Sigmoid colon (tissue), 7 donors: Measurements from ENCODE around the gene DCHS1. TPM values are rescaled to one million over a fixed set of nuclear protein-coding genes. Genes with fewer than 3 reads are reported as not detected.
A peak's percentile ranks its signal among the peaks of the same experiment; 100 is the strongest.

Experiments
- DNase-seq: peaks from one replicate; pipeline ENCODE4 v3.0.0-alpha.2; 2019
- H3K27ac ChIP-seq, 4 donors: fragments of 200-600 bp; sonication (generic); one replicate each; pipeline ENCODE4 v1.5.1; 2016 to 2019; ENCODE audit warnings: mild to moderate bottlenecking in 1 of 4
- H3K27me3 ChIP-seq, 3 donors: fragments of 200-600 bp; sonication (generic); one replicate each; pipeline ENCODE4 v1.5.1; 2019; ENCODE audit warnings: mild to moderate bottlenecking in 1 of 3
- H3K36me3 ChIP-seq, 4 donors: fragments of 200-600 bp; sonication (generic); one replicate each; pipeline ENCODE4 v1.5.1; 2016 to 2019
- H3K4me1 ChIP-seq, 4 donors: fragments of 200-600 bp; sonication (generic); one replicate each; pipeline ENCODE4 v1.5.1; 2017 to 2019
- H3K4me3 ChIP-seq, 4 donors: fragments of 200-600 bp; sonication (generic); one replicate each; pipeline ENCODE4 v1.5.1; 2017 to 2019; ENCODE audit warnings: mild to moderate bottlenecking in 2 of 4, moderate library complexity in 1 of 4
- H3K9me3 ChIP-seq, 4 donors: fragments of 200-600 bp in 3 of 4; sonication (generic) in 3 of 4; one replicate each; pipeline versions ENCODE4 v1.5.1 to v1.6.1; 2013 to 2019
- CTCF ChIP-seq, 4 experiments: fragments of 450-650 bp in 3 of 4; fragments of 200-600 bp in 1 of 4; IDR thresholded peaks; one replicate each; pipeline ENCODE4 v1.5.1; 2016 to 2019; ENCODE audit warnings: antibody characterized with exemption in 4 of 4, mild to moderate bottlenecking in 3 of 4, moderate library complexity in 2 of 4
- EP300 ChIP-seq, 4 donors: sonication (generic); formaldehyde crosslinking; IDR thresholded peaks; one replicate each; pipeline ENCODE4 v1.6.1; 2017; ENCODE audit warnings: antibody characterized with exemption in 4 of 4
- POLR2A ChIP-seq, 2 donors: fragments of 450-650 bp; IDR thresholded peaks; one replicate each; pipeline ENCODE4 v1.6.1; 2016; ENCODE audit warnings: antibody characterized with exemption in 2 of 2, mild to moderate bottlenecking in 2 of 2, moderate library complexity in 2 of 2
- POLR2AphosphoS5 ChIP-seq, 4 donors: sonication (generic); formaldehyde crosslinking; IDR thresholded peaks; one replicate each; pipeline ENCODE4 v1.6.1; 2017; ENCODE audit warnings: antibody characterized with exemption in 4 of 4
- WGBS, 2 donors: extraction: QIAGEN DNeasy Blood & Tissue Kit; methylation state at CpG; one replicate each; pipeline ENCODE4 v1.1.7; 2013; 5-methylcytosine and 5-hydroxymethylcytosine counted together
- intact Hi-C: fragments of 100-400 bp; cut with DNase I; formaldehyde crosslinking; loops from one replicate; pipeline ENCODE4 v1.15.1; 2023
- polyA plus RNA-seq, 3 donors: library from polyadenylated mRNA; stranded (reverse); fragments of 200-250 nt; gene quantifications; one replicate each; pipeline ENCODE4 v1.2.3, GENCODE V29; 2013
- total RNA-seq, 4 donors: library from RNA; depleted of rRNA; stranded (reverse); fragments of >200 nt; gene quantifications; one replicate each; pipeline ENCODE4 v1.1.0, GENCODE V29; 2016
- donor health status: healthy with polysubstance abuse.
- donor health status: Bipolar disorder and iron deficiency.
- donor health status: healthy.

Gene DCHS1
- total and polyA plus RNA-seq, 7 donors: under 0.01 to 57.1 (median 21.7) TPM

GRCh38 chr11:6617315-6617781, 38.3 kb downstream of the DCHS1 start:
- 87 to 92% methylated on average over 5 of the region's 5 CpGs for WGBS, 2 donors
- peak; percentile 50 for DNase-seq

GRCh38 chr11:6616596-6617250, 38.9 kb downstream of the DCHS1 start:
- intact Hi-C loops: loop anchor here (5.0 kb wide), 1 partner anchor 66 kb away; the partner anchor contains the start of gene MRPL17
- TF ChIP-seq CTCF (IDR thresholded peaks at IDR 0.05): no peak
- no peak for TF ChIP-seq POLR2AphosphoS5 (IDR thresholded peaks at IDR 0.05)
- TF ChIP-seq EP300 (IDR thresholded peaks at IDR 0.05): no peak
- no peak for TF ChIP-seq POLR2A (IDR thresholded peaks at IDR 0.05)
- WGBS, 2 donors: 91 to 94% methylated on average over 14 of the region's 14 CpGs
- Histone ChIP-seq H3K4me3 (no peak overlapping the region), H3K27ac (peak overlapping the region in 3 of 4 donors; percentile 29 to 98 (median 85)), H3K4me1 (peaks cover 0 to 40% (median 34%) of the 10 kb centered on the region in 4 donors), H3K27me3 (no peaks in the 10 kb centered on the region), H3K36me3 (peaks cover 0 to 34% (median 17%) of the 10 kb centered on the region in 4 donors), H3K9me3 (no peaks in the 10 kb centered on the region)
- peak; percentile 67 for DNase-seq

More at GRCh38 chr11:6617315-6617781, 38.3 kb downstream of the DCHS1 start:
- intact Hi-C loops: loop anchor here (5.0 kb wide), 1 partner anchor 65 kb away; the partner anchor contains the start of gene MRPL17
- peak overlapping the region in 3 of 4 donors; percentile 58 to 75 (median 62) for H3K4me3 ChIP-seq
- no peaks in the 10 kb centered on the region for H3K9me3 ChIP-seq
- no peaks in the 10 kb centered on the region for H3K27me3 ChIP-seq
- peaks cover 0 to 40% (median 34%) of the 10 kb centered on the region in 4 donors for H3K4me1 ChIP-seq
- TF ChIP-seq POLR2AphosphoS5 (IDR thresholded peaks at IDR 0.05) (no peak), POLR2A (IDR thresholded peaks at IDR 0.05) (no peak), EP300 (IDR thresholded peaks at IDR 0.05) (no peak), CTCF (IDR thresholded peaks at IDR 0.05) (no peak)
- peak overlapping the region in 3 of 4 donors; percentile 85 to 98 (median 85) for H3K27ac ChIP-seq
- peaks cover 0 to 34% (median 17%) of the 10 kb centered on the region in 4 donors for H3K36me3 ChIP-seq

- H3K27ac ChIP-seq: peak overlapping the region in 3 of 4 donors; percentile 98 to 99 (median 99)
- H3K9me3 ChIP-seq: no peaks in the 10 kb centered on the region
- H3K4me1 ChIP-seq: peaks cover 0 to 46% (median 40%) of the 10 kb centered on the region in 4 donors
- DNase-seq: peak; percentile 48
- H3K36me3 ChIP-seq: peaks cover under 1 to 37% (median 20%) of the 10 kb centered on the region in 4 donors
- H3K4me3 ChIP-seq: no peak overlapping the region
- H3K27me3 ChIP-seq: no peaks in the 10 kb centered on the region
- no peak for TF ChIP-seq CTCF (IDR thresholded peaks at IDR 0.05)
- no peak for TF ChIP-seq POLR2A (IDR thresholded peaks at IDR 0.05)
- TF ChIP-seq EP300 (IDR thresholded peaks at IDR 0.05): no peak
- TF ChIP-seq POLR2AphosphoS5 (IDR thresholded peaks at IDR 0.05): no peak
- intact Hi-C loops: loop anchor here (2.0 to 5.0 kb wide), 2 partner anchors 66 to 135 kb away; partner anchors contain the start of genes ARFIP2, MRPL17 and TIMM10B
- WGBS, 2 donors: 95 to 96% methylated on average over 9 of the region's 9 CpGs
These were observed 39.6 kb downstream of the DCHS1 start for GRCh38 chr11:6615882-6616585.

- DNase-seq: peak; percentile 63
- peaks cover 10 to 47% (median 30%) of the 10 kb centered on the region in 4 donors for H3K36me3 ChIP-seq
- no peaks in the 10 kb centered on the region for H3K27me3 ChIP-seq
- intact Hi-C loops: loop anchor here (2.0 to 5.0 kb wide), 2 partner anchors 67 to 134 kb away; partner anchors contain the start of genes ARFIP2, MRPL17 and TIMM10B
- no peak overlapping the region for H3K4me3 ChIP-seq
- WGBS, 2 donors: 95 to 97% methylated on average over 5 of the region's 5 CpGs
- H3K27ac ChIP-seq: peak overlapping the region in 3 of 4 donors; percentile 98 to 99 (median 99)
- TF ChIP-seq EP300 (IDR thresholded peaks at IDR 0.05) (no peak), POLR2A (IDR thresholded peaks at IDR 0.05) (no peak), CTCF (IDR thresholded peaks at IDR 0.05) (no peak), POLR2AphosphoS5 (IDR thresholded peaks at IDR 0.05) (no peak)
- H3K4me1 ChIP-seq: peaks cover 0 to 56% (median 50%) of the 10 kb centered on the region in 4 donors
- H3K9me3 ChIP-seq: no peaks in the 10 kb centered on the region
These were observed 40.6 kb downstream of the DCHS1 start for GRCh38 chr11:6615046-6615445.
